Keratinocyte (primary cell): ENCODE data around the gene IL15RA. TPM values are rescaled to one million over a fixed set of nuclear protein-coding genes. Genes with fewer than 3 reads are reported as not detected.

Source experiments
- DNase-seq: peaks from one replicate; pipeline ENCODE4 v3.0.0-alpha.2; 2011; ENCODE audit warnings: low read depth, missing footprints, low spot score
- FAIRE-seq: peaks from 2 replicates; lab custom pipeline; 2011; peaks lifted over from hg19 to GRCh38; lab: Jason Lieb, UNC
- H2AFZ ChIP-seq: 2 replicates; pipeline ENCODE4 v1.6.0; 2012; ENCODE audit warnings: low read length, control low read depth, inconsistent platforms; ENCODE audit not compliant: control insufficient read depth
- H3K27ac ChIP-seq: 2 replicates; pipeline ENCODE4 v1.5.1; 2011; ENCODE audit warnings: low read length; ENCODE audit not compliant: control insufficient read depth, insufficient read depth
- H3K27me3 ChIP-seq: 3 replicates; pipeline ENCODE4 v1.6.0; 2011; ENCODE audit warnings: low read length; ENCODE audit not compliant: control insufficient read depth, insufficient read depth; ENCODE audit errors: extremely low read depth
- H3K36me3 ChIP-seq, 2 experiments: 2 replicates in 1 of 2; 3 replicates in 1 of 2; pipeline ENCODE4 v1.5.1; 2011; ENCODE audit warnings: low read length in 2 of 2, mild to moderate bottlenecking in 1 of 2; ENCODE audit not compliant: control insufficient read depth in 2 of 2, insufficient read depth in 2 of 2; ENCODE audit errors: extremely low read depth in 1 of 2
- H3K4me1 ChIP-seq: 3 replicates; pipeline ENCODE4 v1.5.1; 2011; ENCODE audit warnings: low read length; ENCODE audit not compliant: control insufficient read depth, insufficient read depth; ENCODE audit errors: extremely low read depth
- H3K4me2 ChIP-seq: 3 replicates; pipeline ENCODE4 v1.6.0; 2011; ENCODE audit warnings: low read depth, low read length; ENCODE audit not compliant: control insufficient read depth, insufficient read depth; ENCODE audit errors: extremely low read depth
- H3K4me3 ChIP-seq, 3 experiments: fragments of 200-600 bp in 1 of 3; sonication (generic) in 1 of 3; 2 replicates in 2 of 3; 3 replicates in 1 of 3; pipeline ENCODE4 v1.5.1; 2011 to 2016; ENCODE audit warnings: low read length in 3 of 3, mild to moderate bottlenecking in 3 of 3, control low read depth in 2 of 3, inconsistent platforms in 1 of 3, low read depth in 1 of 3, mixed read lengths in 1 of 3, mixed run types in 1 of 3, moderate library complexity in 1 of 3; ENCODE audit not compliant: control insufficient read depth in 2 of 3, insufficient read depth in 2 of 3; ENCODE audit errors: extremely low read depth in 1 of 3
- H3K79me2 ChIP-seq: 2 replicates; pipeline ENCODE4 v1.6.0; 2012; ENCODE audit warnings: low read length; ENCODE audit not compliant: control insufficient read depth, insufficient read depth
- H3K9ac ChIP-seq: 3 replicates; pipeline ENCODE4 v1.6.0; 2011; ENCODE audit warnings: low read length; ENCODE audit not compliant: control insufficient read depth, insufficient read depth; ENCODE audit errors: extremely low read depth
- H3K9me1 ChIP-seq: 3 replicates; pipeline ENCODE4 v1.6.0; 2011; ENCODE audit warnings: low read length; ENCODE audit not compliant: control insufficient read depth, insufficient read depth; ENCODE audit errors: extremely low read depth
- H3K9me3 ChIP-seq: 2 replicates; pipeline ENCODE4 v1.5.1; 2012; ENCODE audit warnings: low read depth, low read length; ENCODE audit not compliant: control insufficient read depth
- H4K20me1 ChIP-seq: 3 replicates; pipeline ENCODE4 v1.6.0; 2011; ENCODE audit warnings: low read length; ENCODE audit not compliant: control insufficient read depth, insufficient read depth; ENCODE audit errors: extremely low read depth
- CTCF ChIP-seq, 3 experiments: IDR thresholded peaks in 1 of 3; conservative IDR thresholded peaks in 1 of 3; optimal IDR thresholded peaks in 1 of 3; 2 replicates in 2 of 3; 3 replicates in 1 of 3; pipeline versions ENCODE3 to v1.5.1; 2011; ENCODE audit warnings: low read length in 3 of 3, mild to moderate bottlenecking in 3 of 3, moderate library complexity in 2 of 3, control low read depth in 1 of 3, inconsistent platforms in 1 of 3; ENCODE audit not compliant: insufficient read depth in 2 of 3; ENCODE audit errors: extremely low read depth in 1 of 3
- EZH2 ChIP-seq: IDR thresholded peaks from one replicate; pipeline ENCODE4 v1.6.1; 2012; ENCODE audit warnings: inconsistent platforms, mild to moderate bottlenecking, low read length, moderate library complexity
- dilution Hi-C: fragments of 300-500 bp; cut with MboI; formaldehyde crosslinking; loops from one replicate; pipeline ENCODE4 v1.7.0; 2020; ENCODE audit warnings: low sequenced_read_pairs; ENCODE audit not compliant: extremely low pct_ligation_motif_present
- polyA plus RNA-seq, 5 experiments: library from polyadenylated mRNA; depleted of rRNA in 3 of 5; stranded (reverse) in 3 of 5; stranded (forward) in 1 of 5; unstranded in 1 of 5; fragments of >200 nt; gene quantifications; 1 replicate in 1 of 5; 2 replicates in 3 of 5; 3 replicates in 1 of 5; pipeline versions ENCODE4 v1.2.1 to v1.2.3, GENCODE V29; 2011 to 2012; ENCODE audit warnings: missing spikeins in 2 of 5, low read depth in 1 of 5, low replicate concordance in 1 of 5

The IL15RA gene
- polyA plus RNA-seq, 1 donor (not counting 4 experiments of a cell fraction or from before 2014, with no cell fraction given): 3.8 TPM

- Histone ChIP-seq H3K9ac (no peak overlapping the region), H3K9me3 (no peaks in the 10 kb centered on the region), H3K27ac (no peak overlapping the region), H3K36me3 (no peaks in the 10 kb centered on the region), H3K27me3 (no peaks in the 10 kb centered on the region), H3K9me1 (no peaks in the 10 kb centered on the region), H3K4me2 (no peak overlapping the region), H3K79me2 (no peaks in the 10 kb centered on the region), H4K20me1 (no peaks in the 10 kb centered on the region), H3K4me1 (no peaks in the 10 kb centered on the region), H2AFZ (no peak overlapping the region), H3K4me3 (no peak overlapping the region)
- DNase-seq: no peak
- TF ChIP-seq EZH2: no peak
- no peak for TF ChIP-seq CTCF (optimal IDR thresholded peaks at IDR 0.05 in 1 of 3, IDR thresholded peaks at IDR 0.05 in 1 of 3, conservative IDR thresholded peaks at IDR 0.05 in 1 of 3; ENCODE audit: extremely low read depth in 1 of 3, insufficient read depth in 2 of 3, low read length in 3 of 3)
- no peak for FAIRE-seq
- dilution Hi-C loops: loop anchor here (25.0 kb wide), 1 partner anchor 127 kb away; the partner anchor contains the start of gene RBM17
Measured at GRCh38 chr10:5960070-5960972, 17.0 kb downstream of the IL15RA start.

GRCh38 chr10:5959581-5960069, 17.7 kb downstream of the IL15RA start:
- DNase-seq (no peak), FAIRE-seq (no peak)
- dilution Hi-C loops: loop anchor here (25.0 kb wide), 1 partner anchor 128 kb away; the partner anchor contains the start of gene RBM17
- no peaks in the 10 kb centered on the region for H3K79me2 ChIP-seq
- no peaks in the 10 kb centered on the region for H3K27me3 ChIP-seq
- H3K4me2 ChIP-seq: no peak overlapping the region
- H3K27ac ChIP-seq: no peak overlapping the region
- TF ChIP-seq EZH2 (no peak), CTCF (optimal IDR thresholded peaks at IDR 0.05 in 1 of 3, IDR thresholded peaks at IDR 0.05 in 1 of 3, conservative IDR thresholded peaks at IDR 0.05 in 1 of 3; ENCODE audit: extremely low read depth in 1 of 3, insufficient read depth in 2 of 3, low read length in 3 of 3) (no peak)
- no peaks in the 10 kb centered on the region for H3K4me1 ChIP-seq
- no peak overlapping the region for H3K4me3 ChIP-seq
- H4K20me1 ChIP-seq: no peaks in the 10 kb centered on the region
- no peak overlapping the region for H3K9ac ChIP-seq
- H3K9me3 ChIP-seq: no peaks in the 10 kb centered on the region
- H3K9me1 ChIP-seq: no peaks in the 10 kb centered on the region
- no peaks in the 10 kb centered on the region for H3K36me3 ChIP-seq
- no peak overlapping the region for H2AFZ ChIP-seq
